GM18520 (cell line): ENCODE data around the gene ACAN.

ENCODE experiments used
- ATAC-seq: cut with Tn5 transposase; IDR thresholded peaks from one replicate; pipeline ENCODE4 v1.9.1; 2021; ENCODE audit not compliant: unreplicated experiment

ACAN gene

DNA sequence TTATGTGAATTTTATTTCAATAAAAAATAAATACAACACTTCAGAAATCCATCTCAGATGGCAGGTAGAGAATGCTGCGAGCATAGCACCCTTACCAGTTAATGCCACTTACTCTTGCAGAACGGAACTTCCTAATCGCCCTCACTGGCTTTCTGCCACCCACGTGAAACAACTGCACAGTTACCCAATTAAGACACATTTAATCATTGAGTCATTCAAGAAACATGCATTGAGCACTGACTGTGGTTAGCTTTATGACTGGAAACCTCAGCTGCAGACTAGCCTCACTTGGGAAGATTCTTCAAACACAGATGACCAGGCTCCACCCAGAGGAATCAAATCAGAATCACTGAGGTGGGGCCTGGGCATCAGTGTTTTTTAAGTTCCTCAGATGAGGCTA, 115.5 kb downstream of the ACAN start:
- peak; percentile 51 for ATAC-seq

- no peak for ATAC-seq
Observed at GRCh38 chr15:88920186-88920891, 117.1 kb downstream of the ACAN start.

- peak; percentile 66 for ATAC-seq
Observed at GRCh38 chr15:88920892-88921435, 117.7 kb downstream of the ACAN start.
